SU-DHL-6 (cell line): Measurements from ENCODE around the gene DICER1.

Source experiments
- CTCF ChIP-seq: fragments of 200-600 bp; sonication (generic); IDR thresholded peaks from one replicate; pipeline ENCODE4 v1.5.1; 2017; ENCODE audit warnings: antibody characterized with exemption, mild to moderate bottlenecking, low read length, moderate library complexity; ENCODE audit not compliant: insufficient read depth, poor library complexity, severe bottlenecking
- EZH2phosphoT487 ChIP-seq: fragments of 200-600 bp; sonication (generic), shearing (Covaris generic); conservative IDR thresholded peaks from 2 replicates; pipeline ENCODE4 v1.6.1; 2018; ENCODE audit warnings: mild to moderate bottlenecking, antibody characterized with exemption, low read length, moderate library complexity, mixed read lengths

GRCh38 chr14:95097385-95097784, 59.9 kb downstream of the DICER1 start:
- no peak for TF ChIP-seq CTCF
- no peak for TF ChIP-seq EZH2phosphoT487
